Measurements from ENCODE around the gene MAML2.

- TF ChIP-seq CTCF (IDR thresholded peaks at IDR 0.05 in 8 of 11, conservative IDR thresholded peaks at IDR 0.05 in 3 of 11): no peak
- no peak for TF ChIP-seq POLR2A (IDR thresholded peaks at IDR 0.05)
- TF ChIP-seq POLR2AphosphoS5 (IDR thresholded peaks at IDR 0.05): no peak
These were observed 22.9 kb downstream of the MAML2 start for GRCh38 chr11:96319898-96320656.

Data from spleen (tissue), 7 donors.